GM18951 (cell line): ENCODE results near the gene FAM228B.
"Not testable (repeated sequence)": the region's sequence is repeated elsewhere in the genome, so short reads cannot be mapped to it uniquely, and the experiment has no call there.

ENCODE experiments used
- POLR2A ChIP-seq: IDR thresholded peaks from 4 replicates; pipeline ENCODE4 v1.6.1; 2011; ENCODE audit warnings: mild to moderate bottlenecking; ENCODE audit not compliant: insufficient read length, insufficient read depth; ENCODE audit errors: extremely low read depth
- in situ Hi-C: fragments of 300-500 bp; cut with MboI; formaldehyde crosslinking; loops from one replicate; pipeline ENCODE4 v1.12.0; 2022; ENCODE audit warnings: low sequenced_read_pairs, mixed read lengths, inconsistent platforms; ENCODE audit not compliant: unreplicated experiment

The FAM228B gene

GRCh38 chr2:24111407-24111901, 11.8 kb upstream of the FAM228B start:
- in situ Hi-C loops: no loop called here
- TF ChIP-seq POLR2A: no peak

DNA sequence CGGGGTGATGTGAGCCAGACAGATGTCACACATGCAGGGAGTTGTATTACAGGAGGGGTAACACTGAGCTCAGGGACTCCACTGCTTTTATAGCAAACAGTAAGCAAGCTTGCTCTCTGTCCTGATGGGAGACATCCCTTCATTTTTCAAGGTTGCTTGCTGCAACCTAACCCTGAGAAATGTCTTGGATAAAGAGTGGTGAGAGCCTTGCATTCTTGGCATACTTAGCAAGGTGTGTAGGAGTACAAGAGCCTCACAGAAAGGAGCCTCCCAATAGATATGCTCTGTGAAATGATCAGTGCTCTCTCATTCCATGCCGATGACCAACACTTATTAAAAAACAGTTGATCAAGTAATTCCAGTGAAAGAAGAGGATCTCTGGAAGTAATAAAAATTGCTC, 8.2 kb upstream of the FAM228B start:
- in situ Hi-C loops: no loop called here
- no peak for TF ChIP-seq POLR2A

GRCh38 chr2:24117902-24118301, 5.4 kb upstream of the FAM228B start:
- in situ Hi-C loops: no loop called here

GRCh38 chr2:24121066-24121465, 2.2 kb upstream of the FAM228B start:
- in situ Hi-C loops: no loop called here
- no peak for TF ChIP-seq POLR2A

More at GRCh38 chr2:24117902-24118301, 5.4 kb upstream of the FAM228B start:
- no peak for TF ChIP-seq POLR2A

GRCh38 chr2:24121469-24121868, 1.8 kb upstream of the FAM228B start:
- TF ChIP-seq POLR2A: no peak
- in situ Hi-C loops: no loop called here

DNA sequence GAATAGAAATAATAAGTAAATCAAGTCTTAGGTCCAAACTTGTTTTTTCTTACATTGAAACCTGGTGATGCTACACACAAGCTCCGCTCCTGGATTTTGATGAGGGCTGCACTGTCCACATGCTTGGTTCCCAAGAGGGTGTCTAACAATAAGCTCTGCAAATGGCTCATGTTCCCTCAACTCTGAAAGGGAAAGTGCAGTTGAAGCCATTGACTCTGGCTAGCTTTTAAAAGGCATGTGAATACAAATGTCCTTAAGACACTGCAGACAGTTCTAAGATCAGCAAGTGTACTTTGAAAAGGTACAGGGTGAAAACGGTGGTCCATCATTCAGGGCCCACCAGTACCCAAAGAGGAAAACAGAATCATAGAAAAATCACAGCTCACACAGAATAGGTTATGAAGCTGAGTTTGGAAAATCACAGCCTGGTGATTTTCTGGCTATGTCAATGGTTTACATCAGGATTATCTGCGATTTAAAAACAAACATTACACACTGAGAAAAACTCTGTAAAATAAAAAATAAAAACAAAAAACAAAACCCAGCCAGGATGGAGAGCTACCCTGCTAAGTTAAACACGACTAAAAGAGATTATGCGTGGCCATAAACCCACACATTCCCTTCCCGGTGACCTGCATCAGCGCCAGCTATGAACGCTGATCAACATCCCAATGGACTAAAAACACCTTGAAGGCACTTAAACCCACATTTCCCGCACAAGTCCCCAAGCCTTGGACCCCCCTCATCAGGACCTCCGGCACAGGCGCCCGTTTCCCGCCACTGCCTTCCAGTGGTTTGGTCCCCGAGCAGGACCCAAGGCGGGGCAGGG, 689 bp upstream of the FAM228B start:
- TF ChIP-seq POLR2A: no peak
- in situ Hi-C loops: no loop called here

DNA sequence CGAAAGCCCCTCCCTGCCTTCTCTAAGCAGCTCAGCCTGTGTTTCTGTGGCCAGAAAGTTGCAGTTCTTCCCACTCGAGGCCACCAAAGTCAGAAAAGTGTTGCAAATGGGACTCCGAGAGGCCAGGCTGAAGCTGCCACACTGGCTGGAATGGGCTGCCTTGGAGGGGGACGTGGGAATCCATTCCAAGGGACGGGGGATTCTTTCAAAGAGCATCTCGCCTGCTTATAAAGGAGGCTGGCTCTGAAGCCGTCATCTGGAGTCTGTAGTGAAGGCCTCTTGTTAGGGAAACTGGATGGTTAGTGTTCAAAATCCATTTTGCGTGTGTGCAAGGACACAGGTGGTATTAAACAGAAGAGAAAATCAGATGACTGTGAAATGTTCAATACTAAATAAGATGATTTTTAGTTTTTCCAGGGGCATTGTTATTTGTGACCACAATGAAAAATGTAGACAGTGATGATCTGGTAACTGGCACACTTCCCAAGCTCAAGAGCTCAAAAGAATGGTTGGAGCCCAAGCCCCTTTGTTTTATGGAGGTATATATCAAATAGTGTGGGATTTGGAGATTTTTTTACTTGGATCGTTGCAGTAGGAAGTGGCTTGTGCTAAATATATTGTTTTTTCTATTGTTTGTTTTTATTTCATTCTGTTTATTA, 782 bp downstream of the FAM228B start:
- in situ Hi-C loops: no loop called here
- no peak for TF ChIP-seq POLR2A

- TF ChIP-seq POLR2A: no peak
- in situ Hi-C loops: no loop called here
Observed at GRCh38 chr2:24125956-24126355, 2.7 kb downstream of the FAM228B start.

- in situ Hi-C loops: no loop called here
- no peak for TF ChIP-seq POLR2A
Observed at GRCh38 chr2:24132543-24132942, 9.3 kb downstream of the FAM228B start.

GRCh38 chr2:24140305-24140704, 17.0 kb downstream of the FAM228B start:
- in situ Hi-C loops: not testable (repeated sequence)

DNA sequence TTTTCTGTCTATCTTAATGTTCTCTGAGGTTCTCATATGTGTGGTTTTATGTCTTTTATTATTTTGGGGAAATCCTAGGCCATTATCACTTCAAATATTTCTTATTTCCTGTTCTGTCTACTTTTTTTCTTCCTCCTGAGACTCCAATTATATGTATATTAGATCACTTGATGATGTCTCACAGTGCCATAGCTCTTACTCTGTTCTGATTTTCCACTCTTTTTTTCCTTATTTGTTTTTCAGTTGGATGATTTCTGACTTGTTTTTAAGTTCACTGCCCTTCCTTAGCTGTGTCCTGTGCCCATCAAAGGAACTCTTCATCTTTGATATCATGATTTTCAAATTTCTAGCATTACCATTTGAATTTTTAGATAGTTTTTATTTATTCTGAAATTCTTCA, 24.1 kb downstream of the FAM228B start:
- in situ Hi-C loops: no loop called here
- TF ChIP-seq POLR2A: no peak

DNA sequence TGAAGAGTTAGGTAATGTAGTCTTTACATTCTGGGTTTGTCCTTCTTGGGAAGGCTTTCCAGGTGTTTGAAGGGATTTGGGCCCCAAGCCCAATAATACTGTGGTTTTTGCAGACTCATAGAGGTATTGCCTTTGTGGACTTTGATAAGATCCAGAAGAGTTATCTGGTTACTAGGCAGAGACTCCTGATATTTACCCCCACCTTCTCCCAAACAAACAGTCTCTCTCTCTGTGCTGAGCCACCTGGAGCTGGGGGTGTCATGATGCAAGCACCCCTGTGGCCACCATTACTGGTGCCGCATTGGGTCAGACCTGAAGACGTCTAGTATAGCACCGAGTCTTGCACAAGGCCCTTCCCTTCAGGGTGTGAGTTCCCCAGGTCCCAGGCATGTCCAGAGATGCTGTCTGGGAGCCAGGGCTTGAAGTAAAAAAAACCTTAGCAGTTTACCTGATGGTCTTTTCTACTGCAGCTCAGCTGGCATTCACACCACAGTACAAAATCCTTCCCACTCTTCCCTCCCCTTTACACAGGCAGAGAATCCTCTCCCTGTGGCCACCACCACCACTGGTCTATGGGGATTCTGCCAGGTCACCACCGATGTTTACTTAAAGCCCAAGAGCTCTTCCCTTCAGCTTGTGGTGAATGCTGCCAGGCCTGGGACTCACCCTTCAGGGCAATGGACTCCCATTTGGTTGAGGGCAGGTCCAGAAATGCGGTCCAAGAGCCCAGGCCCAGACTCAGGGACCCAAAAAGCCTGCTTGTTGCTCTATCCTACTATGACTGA, 29.3 kb downstream of the FAM228B start:
- in situ Hi-C loops: no loop called here
- TF ChIP-seq POLR2A: no peak

GRCh38 chr2:24153478-24153877, 30.2 kb downstream of the FAM228B start:
- no peak for TF ChIP-seq POLR2A
- in situ Hi-C loops: no loop called here
